Spleen (tissue), 7 donors: ENCODE measurements around the gene FBXO7.

Source experiments
- POLR2A ChIP-seq, 3 donors: fragments of 450-650 bp; IDR thresholded peaks; one replicate each; pipeline ENCODE4 v1.5.1; 2017; ENCODE audit warnings: antibody characterized with exemption in 3 of 3, mild to moderate bottlenecking in 1 of 3
- POLR2AphosphoS5 ChIP-seq, 3 donors: sonication (generic); formaldehyde crosslinking; IDR thresholded peaks; one replicate each; pipeline ENCODE4 v1.5.1; 2017; ENCODE audit warnings: antibody characterized with exemption in 3 of 3
- TF ChIP-seq, protein P1 (sequence below), 11 experiments: fragments of 200-600 bp in 7 of 11; fragments of 450-650 bp in 4 of 11; sonication (generic) in 4 of 11; IDR thresholded peaks in 8 of 11; conservative IDR thresholded peaks in 3 of 11; 1 replicate in 7 of 11; 2 replicates in 4 of 11; pipeline versions ENCODE4 v1.4.0 to v1.8.0; 2016 to 2021; ENCODE audit warnings: antibody characterized with exemption in 11 of 11, inconsistent platforms in 4 of 11, mild to moderate bottlenecking in 1 of 11
- donor health status: DM: no; HTN: no; CAD: no; lungs with moderate emphysema.
- donor health status: DM: no; HTN: no; CAD: no.
- donor health status: DM: no; HTN: no; CAD: no.

DNA sequence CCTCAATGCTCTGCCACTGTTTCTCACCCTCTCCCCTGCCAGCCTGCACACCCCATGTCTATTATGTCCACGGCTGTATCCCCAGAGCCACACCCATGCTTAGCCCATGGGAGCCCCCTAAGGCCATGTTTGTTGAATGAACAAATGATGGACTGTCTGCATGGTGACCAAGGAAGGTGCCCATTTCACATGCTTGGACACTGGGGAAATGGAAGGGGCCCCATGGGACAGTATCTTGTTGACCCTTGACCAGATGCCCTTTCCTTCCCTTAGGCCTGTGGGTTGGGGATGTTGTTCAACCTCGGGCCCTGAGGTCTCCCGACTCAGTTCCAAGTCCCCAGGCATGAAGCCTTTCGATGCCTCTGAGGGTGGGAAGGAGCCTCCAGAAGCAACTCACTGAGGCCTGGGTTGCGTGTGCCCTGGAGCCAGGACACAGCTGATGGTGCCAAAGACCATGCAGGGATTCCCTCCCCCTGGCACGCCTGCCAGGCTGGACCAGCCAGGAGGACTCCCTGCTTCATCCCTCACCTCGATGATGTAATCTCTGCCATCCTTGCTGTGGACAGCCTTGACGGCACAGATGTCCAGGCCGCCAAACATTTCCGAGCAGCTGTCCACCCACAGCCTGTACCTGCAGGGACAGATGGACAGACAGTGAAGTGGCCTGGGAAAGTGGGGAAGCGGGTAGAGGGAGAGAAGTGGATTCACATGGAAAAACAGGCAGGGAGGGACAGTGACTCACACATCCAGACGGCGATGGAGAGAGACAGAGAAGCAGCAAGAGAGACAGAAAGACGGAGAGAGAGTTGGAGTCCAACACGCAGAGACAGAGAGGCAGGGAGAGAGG lies 58.9 kb downstream of the FBXO7 start:
- no peak for TF ChIP-seq POLR2AphosphoS5 (IDR thresholded peaks at IDR 0.05)
- TF ChIP-seq POLR2A (IDR thresholded peaks at IDR 0.05) = no peak
- TF ChIP-seq, protein P1, sequence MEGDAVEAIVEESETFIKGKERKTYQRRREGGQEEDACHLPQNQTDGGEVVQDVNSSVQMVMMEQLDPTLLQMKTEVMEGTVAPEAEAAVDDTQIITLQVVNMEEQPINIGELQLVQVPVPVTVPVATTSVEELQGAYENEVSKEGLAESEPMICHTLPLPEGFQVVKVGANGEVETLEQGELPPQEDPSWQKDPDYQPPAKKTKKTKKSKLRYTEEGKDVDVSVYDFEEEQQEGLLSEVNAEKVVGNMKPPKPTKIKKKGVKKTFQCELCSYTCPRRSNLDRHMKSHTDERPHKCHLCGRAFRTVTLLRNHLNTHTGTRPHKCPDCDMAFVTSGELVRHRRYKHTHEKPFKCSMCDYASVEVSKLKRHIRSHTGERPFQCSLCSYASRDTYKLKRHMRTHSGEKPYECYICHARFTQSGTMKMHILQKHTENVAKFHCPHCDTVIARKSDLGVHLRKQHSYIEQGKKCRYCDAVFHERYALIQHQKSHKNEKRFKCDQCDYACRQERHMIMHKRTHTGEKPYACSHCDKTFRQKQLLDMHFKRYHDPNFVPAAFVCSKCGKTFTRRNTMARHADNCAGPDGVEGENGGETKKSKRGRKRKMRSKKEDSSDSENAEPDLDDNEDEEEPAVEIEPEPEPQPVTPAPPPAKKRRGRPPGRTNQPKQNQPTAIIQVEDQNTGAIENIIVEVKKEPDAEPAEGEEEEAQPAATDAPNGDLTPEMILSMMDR (IDR thresholded peaks at IDR 0.05 in 8 of 11, conservative IDR thresholded peaks at IDR 0.05 in 3 of 11) = no peak
